Esophagus squamous epithelium (tissue), 5 donors: ENCODE data around the gene ACER2. TPM values are rescaled to one million over a fixed set of nuclear protein-coding genes. Genes with fewer than 3 reads are reported as not detected.

Source experiments
- DNase-seq: peaks from one replicate; lab custom pipeline; 2025; lab: John Stamatoyannopoulos, UW
- H3K27ac ChIP-seq, 4 donors: fragments of 200-600 bp; sonication (generic); one replicate each; pipeline ENCODE4 v1.5.1; 2016 to 2019; ENCODE audit warnings: mild to moderate bottlenecking in 1 of 4
- H3K27me3 ChIP-seq, 4 donors: fragments of 200-600 bp; sonication (generic); 1 replicate in 3 of 4; 2 replicates in 1 of 4; pipeline versions ENCODE4 v1.5.1 to v1.6.0; 2017 to 2021; ENCODE audit warnings: antibody characterized with exemption in 1 of 4
- H3K36me3 ChIP-seq, 3 donors: fragments of 200-600 bp; sonication (generic); one replicate each; pipeline ENCODE4 v1.5.1; 2016 to 2019
- H3K4me1 ChIP-seq, 3 donors: fragments of 200-600 bp; sonication (generic); one replicate each; pipeline ENCODE4 v1.5.1; 2017 to 2019
- H3K4me3 ChIP-seq, 4 donors: fragments of 200-600 bp; sonication (generic); 1 replicate in 3 of 4; 2 replicates in 1 of 4; pipeline ENCODE4 v1.5.1; 2016 to 2019; ENCODE audit warnings: mild to moderate bottlenecking in 2 of 4, moderate library complexity in 1 of 4
- H3K9me3 ChIP-seq, 3 donors: fragments of 200-600 bp; sonication (generic); one replicate each; pipeline ENCODE4 v1.5.1; 2016 to 2019
- CTCF ChIP-seq, 6 experiments: fragments of 450-650 bp in 4 of 6; fragments of 200-600 bp in 2 of 6; sonication (generic) in 2 of 6; IDR thresholded peaks; one replicate each; pipeline ENCODE4 v1.5.1; 2016 to 2019; ENCODE audit warnings: antibody characterized with exemption in 6 of 6, mild to moderate bottlenecking in 4 of 6, moderate library complexity in 4 of 6
- POLR2A ChIP-seq, 4 donors: fragments of 450-650 bp; IDR thresholded peaks; one replicate each; pipeline ENCODE4 v1.6.1; 2017; ENCODE audit warnings: antibody characterized with exemption in 4 of 4, mild to moderate bottlenecking in 4 of 4, moderate library complexity in 3 of 4
- WGBS, 2 donors: methylation state at CpG; one replicate each; pipeline ENCODE4 v1.1.5; 2018; 5-methylcytosine and 5-hydroxymethylcytosine counted together
- intact Hi-C: fragments of 100-400 bp; cut with DNase I; formaldehyde crosslinking; loops from one replicate; pipeline ENCODE4 v1.15.0; 2022
- total RNA-seq, 4 donors: library from RNA; depleted of rRNA; stranded (reverse); fragments of >200 nt; gene quantifications; one replicate each; pipeline ENCODE4 v1.1.0, GENCODE V29; 2016
- donor health status: DM: yes; HTN: yes; CAD: no.

Gene ACER2
- total RNA-seq, 4 donors from 2014 or later = 3.6 to 5.0 (median 3.8) TPM

GRCh38 chr9:19495186-19496028 lies 86.6 kb downstream of the ACER2 start:
- Histone ChIP-seq H3K4me3 (no peak overlapping the region), H3K27me3 (peaks cover 0 to 6% (median 0%) of the 10 kb centered on the region in 4 donors), H3K4me1 (peaks cover 0 to 14% (median 9%) of the 10 kb centered on the region in 3 donors), H3K27ac (no peak overlapping the region), H3K9me3 (peaks cover 0 to 6% (median 0%) of the 10 kb centered on the region in 3 donors), H3K36me3 (no peaks in the 10 kb centered on the region)
- intact Hi-C loops = no loop called here
- TF ChIP-seq POLR2A (IDR thresholded peaks at IDR 0.05) (no peak), CTCF (IDR thresholded peaks at IDR 0.05) (no peak)
- WGBS, 2 donors = 63 to 83% methylated on average over 8 to 9 of the region's 9 CpGs
- no peak for DNase-seq

GRCh38 chr9:19496321-19497050 lies 87.7 kb downstream of the ACER2 start:
- Histone ChIP-seq H3K36me3 (no peaks in the 10 kb centered on the region), H3K27ac (no peak overlapping the region), H3K4me1 (peaks cover 0 to 14% (median 9%) of the 10 kb centered on the region in 3 donors), H3K4me3 (no peak overlapping the region), H3K27me3 (peaks cover 0 to 6% (median 0%) of the 10 kb centered on the region in 4 donors), H3K9me3 (peaks cover 0 to 9% (median 0%) of the 10 kb centered on the region in 3 donors)
- TF ChIP-seq CTCF (IDR thresholded peaks at IDR 0.05) (no peak), POLR2A (IDR thresholded peaks at IDR 0.05) (no peak)
- 61 to 69% methylated on average over 5 of the region's 5 CpGs for WGBS, 2 donors
- no peak for DNase-seq
- intact Hi-C loops = no loop called here

GRCh38 chr9:19497276-19497675 lies 88.5 kb downstream of the ACER2 start:
- Histone ChIP-seq H3K36me3 (no peaks in the 10 kb centered on the region), H3K4me3 (no peak overlapping the region), H3K4me1 (peaks cover 0 to 14% (median 9%) of the 10 kb centered on the region in 3 donors), H3K9me3 (peaks cover 0 to 9% (median 0%) of the 10 kb centered on the region in 3 donors), H3K27ac (no peak overlapping the region), H3K27me3 (peaks cover 0 to 6% (median 0%) of the 10 kb centered on the region in 4 donors)
- 88 to 89% methylated on average over 1 of the region's 1 CpG for WGBS, 2 donors
- no peak for DNase-seq
- TF ChIP-seq POLR2A (IDR thresholded peaks at IDR 0.05) (no peak), CTCF (IDR thresholded peaks at IDR 0.05) (no peak)
- intact Hi-C loops = no loop called here

GRCh38 chr9:19498015-19498414 lies 89.2 kb downstream of the ACER2 start:
- peaks cover 0 to 9% (median 0%) of the 10 kb centered on the region in 3 donors for H3K9me3 ChIP-seq
- no peak overlapping the region for H3K4me3 ChIP-seq
- TF ChIP-seq CTCF (IDR thresholded peaks at IDR 0.05) = no peak
- TF ChIP-seq POLR2A (IDR thresholded peaks at IDR 0.05) = no peak
- no peak for DNase-seq
- no peak overlapping the region for H3K27ac ChIP-seq
- H3K4me1 ChIP-seq = peaks cover 0 to 9% (median 7%) of the 10 kb centered on the region in 3 donors
- H3K36me3 ChIP-seq = no peaks in the 10 kb centered on the region
- intact Hi-C loops = no loop called here
- H3K27me3 ChIP-seq = peaks cover 0 to 6% (median 0%) of the 10 kb centered on the region in 4 donors

Other genes starting within 250 kb of the ACER2 start
- 10 to 100 TPM; 32.7 to 65.8 (median 50.7) TPM for gene DENND4C, start 178.3 kb upstream of the ACER2 start, total RNA-seq
- gene RPS6, start 28.8 kb upstream of the ACER2 start, total RNA-seq = 1,000 to 10,000 TPM; 1,403 to 2,071 (median 1,594) TPM